Sciatic nerve (tissue), 2 donors: Measurements from ENCODE around the gene ARAP3. TPM values are rescaled to one million over a fixed set of nuclear protein-coding genes. Genes with fewer than 3 reads are reported as not detected.

Experiments
- ATAC-seq: fragments of 200-7000 bp; cut with Tn5 transposase; one replicate; pipeline ENCODE4 v1.9.1; 2020; ENCODE audit warnings: mild to moderate bottlenecking, moderate library complexity
- DNase-seq: peaks from one replicate; pipeline ENCODE4 v3.0.0-alpha.2; 2020; ENCODE audit warnings: low spot score
- intact Hi-C: fragments of 100-400 bp; cut with DNase I; formaldehyde crosslinking; loops from one replicate; pipeline ENCODE4 v1.14.2; 2022
- total RNA-seq: library from RNA; stranded (reverse); fragmentation: NEBNext Ultra II Directional; extraction: Animal tissue kit (Norgen Biotek cat#: 25700); gene quantifications from one replicate; pipeline ENCODE4 v1.2.1, GENCODE V29; 2021
- donor health status: DM: no; HTN: no; CAD: no.
- donor health status: DM: no; HTN: no; CAD: no.

ARAP3 gene
- total RNA-seq, 1 donor from 2014 or later = 22.4 TPM

DNA sequence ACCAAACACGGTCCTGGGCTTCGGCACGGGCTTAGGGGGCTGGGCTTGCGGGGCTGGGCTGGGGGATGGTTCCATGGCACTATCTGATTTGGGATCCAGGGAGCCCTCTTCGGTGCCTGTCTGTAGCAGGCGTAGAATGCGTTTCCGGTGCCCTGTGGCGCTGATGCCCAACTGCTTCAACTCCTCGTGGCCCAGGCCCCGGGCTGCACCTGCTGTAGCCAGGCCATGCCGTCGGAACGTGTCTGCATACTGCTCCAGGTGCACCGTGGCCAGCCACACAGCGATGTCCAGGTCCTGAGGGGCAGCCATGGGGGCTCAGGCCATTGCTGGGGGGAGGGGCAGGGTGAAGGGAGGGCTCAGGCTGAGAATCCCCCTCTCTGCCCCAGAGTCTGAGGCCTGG is 1.9 kb downstream of the ARAP3 start:
- ATAC-seq (no peak), DNase-seq (no peak)
- intact Hi-C loops = no loop called here

DNA sequence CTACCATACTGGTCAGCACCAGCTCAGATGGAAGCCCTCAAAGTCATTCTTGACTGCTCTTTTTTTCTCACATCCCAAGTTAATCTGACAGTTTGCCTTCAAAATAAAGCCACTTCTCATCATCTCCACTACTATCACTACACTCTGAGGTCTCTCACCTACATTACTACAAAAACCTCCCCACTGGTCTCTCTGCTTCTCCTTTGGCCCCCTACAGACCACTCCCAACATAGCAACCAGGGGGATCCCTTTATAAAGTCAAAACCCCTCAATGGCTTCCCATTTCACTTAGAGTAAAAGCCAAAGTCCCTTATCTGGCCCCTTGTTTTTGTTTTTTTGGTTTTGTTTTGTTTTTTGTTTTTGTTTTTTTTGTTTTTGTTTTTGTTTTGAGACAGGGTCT is 4.6 kb downstream of the ARAP3 start:
- intact Hi-C loops = no loop called here
- DNase-seq (no peak), ATAC-seq (no peak)

GRCh38 chr5:141675672-141676071 is 6.4 kb downstream of the ARAP3 start:
- ATAC-seq = no peak
- intact Hi-C loops = no loop called here
- no peak for DNase-seq

DNA sequence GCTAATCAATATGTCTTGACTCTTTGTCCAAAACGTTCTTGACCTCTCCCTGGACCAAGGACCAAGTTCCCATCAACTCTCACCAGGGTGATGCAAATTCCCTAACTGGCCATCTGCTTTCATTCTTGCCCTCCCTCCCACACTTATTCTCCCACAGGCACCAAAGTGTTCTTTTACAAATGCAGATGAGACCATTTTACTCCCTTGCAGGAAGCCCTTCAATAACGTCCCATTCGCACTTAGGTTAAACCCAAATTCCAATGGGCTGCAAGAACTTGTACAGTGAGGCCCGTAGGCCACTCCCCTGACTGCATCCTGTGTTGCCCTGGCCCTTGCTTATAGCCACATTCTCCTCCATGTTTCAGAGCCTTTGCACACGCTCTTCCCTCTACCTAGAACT is 7.3 kb downstream of the ARAP3 start:
- ATAC-seq (no peak), DNase-seq (no peak)
- intact Hi-C loops = no loop called here

GRCh38 chr5:141672841-141673813 is 8.9 kb downstream of the ARAP3 start:
- intact Hi-C loops = no loop called here
- ATAC-seq = no peak
- DNase-seq = no peak

DNA sequence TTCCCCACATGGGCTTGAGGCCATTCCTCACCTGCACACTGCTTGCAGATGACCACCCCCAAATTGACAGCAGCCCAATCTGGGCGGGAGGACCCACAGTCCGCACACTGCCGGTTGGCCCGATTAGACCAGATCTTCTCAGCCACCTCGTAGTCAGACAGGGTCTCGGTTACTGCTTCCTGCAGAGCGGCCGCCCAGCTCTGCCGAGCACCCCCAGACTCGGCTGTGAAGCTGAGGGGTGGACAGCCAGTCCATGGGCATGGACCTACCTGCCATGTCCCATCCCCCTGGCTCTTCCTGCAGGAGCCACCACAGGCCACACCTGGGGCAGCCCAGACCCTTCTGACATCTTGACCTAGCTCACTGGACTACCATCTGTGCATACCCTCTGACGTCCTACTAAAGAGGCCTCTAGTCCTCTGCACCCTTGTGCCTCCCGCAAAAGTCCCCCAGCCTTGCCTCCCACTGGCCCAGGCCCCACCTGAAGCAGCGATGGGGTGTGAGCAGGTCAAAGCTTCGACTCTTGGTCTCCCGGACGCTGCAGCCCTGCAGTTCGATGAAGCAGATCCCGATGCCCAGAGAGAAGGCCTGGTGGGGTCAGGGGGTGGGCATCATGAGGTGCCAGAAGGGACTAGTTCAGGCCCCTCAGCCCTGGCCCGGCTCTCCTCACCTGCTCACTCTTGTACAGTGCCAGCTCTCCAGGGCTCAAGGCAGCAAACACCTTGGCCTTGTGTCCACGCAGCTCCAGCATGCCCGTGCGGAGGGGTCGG is 9.8 kb downstream of the ARAP3 start:
- ATAC-seq (no peak), DNase-seq (no peak)
- intact Hi-C loops = no loop called here

GRCh38 chr5:141669520-141669919 is 12.5 kb downstream of the ARAP3 start:
- no peak for ATAC-seq
- DNase-seq = no peak
- intact Hi-C loops = no loop called here

- intact Hi-C loops = no loop called here
- DNase-seq (no peak), ATAC-seq (no peak)
Measured at GRCh38 chr5:141668601-141669265, 13.3 kb downstream of the ARAP3 start.

- ATAC-seq (no peak), DNase-seq (no peak)
- intact Hi-C loops = no loop called here
Measured at GRCh38 chr5:141665995-141666940, 15.8 kb downstream of the ARAP3 start.

GRCh38 chr5:141664733-141665461 is 17.1 kb downstream of the ARAP3 start:
- ATAC-seq (peak; percentile 83), DNase-seq (peak; percentile 85)
- intact Hi-C loops = loop anchor here (1.0 kb wide), 1 partner anchor 21 kb away; no protein-coding TSS in a partner anchor

DNA sequence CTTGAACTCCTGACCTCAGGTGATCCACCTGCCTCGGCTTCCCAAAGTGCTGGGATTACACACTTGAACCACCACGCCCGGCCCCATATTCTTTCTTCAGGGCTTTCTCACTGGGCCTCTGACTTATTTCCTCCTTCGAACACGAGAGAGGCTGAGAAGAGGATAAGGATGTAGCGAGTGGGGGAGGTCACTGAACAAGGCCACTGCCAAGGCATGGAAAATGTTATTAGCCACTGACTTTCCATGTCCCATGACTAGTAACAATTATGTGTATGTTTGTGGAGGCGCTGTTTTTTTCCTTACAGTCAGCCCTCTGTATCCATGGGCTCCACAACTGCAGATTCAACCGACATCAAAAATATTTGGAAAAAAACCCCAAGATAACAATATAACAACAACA is 18.5 kb downstream of the ARAP3 start:
- DNase-seq = no peak
- ATAC-seq = no peak
- intact Hi-C loops = no loop called here

DNA sequence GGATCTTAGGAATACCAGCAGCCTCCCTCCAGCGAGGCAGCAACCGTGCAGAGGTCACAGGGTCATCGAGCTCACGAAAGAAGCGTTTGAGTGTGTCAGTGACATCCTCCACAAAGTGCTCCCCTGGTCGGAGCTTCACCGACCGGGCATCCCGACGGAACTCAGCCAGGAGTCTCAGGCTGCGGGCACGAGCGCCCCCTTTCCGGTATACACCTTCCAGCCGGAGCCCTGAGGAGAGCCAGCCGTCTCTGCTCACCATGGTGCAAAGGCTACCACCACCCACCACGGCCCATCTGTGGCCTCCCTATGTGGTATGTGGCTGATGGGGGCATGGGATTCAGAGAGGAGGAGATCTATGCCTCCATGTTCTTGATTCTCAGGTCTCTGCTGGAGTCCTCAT is 20.0 kb downstream of the ARAP3 start:
- no peak for ATAC-seq
- intact Hi-C loops = no loop called here
- no peak for DNase-seq

DNA sequence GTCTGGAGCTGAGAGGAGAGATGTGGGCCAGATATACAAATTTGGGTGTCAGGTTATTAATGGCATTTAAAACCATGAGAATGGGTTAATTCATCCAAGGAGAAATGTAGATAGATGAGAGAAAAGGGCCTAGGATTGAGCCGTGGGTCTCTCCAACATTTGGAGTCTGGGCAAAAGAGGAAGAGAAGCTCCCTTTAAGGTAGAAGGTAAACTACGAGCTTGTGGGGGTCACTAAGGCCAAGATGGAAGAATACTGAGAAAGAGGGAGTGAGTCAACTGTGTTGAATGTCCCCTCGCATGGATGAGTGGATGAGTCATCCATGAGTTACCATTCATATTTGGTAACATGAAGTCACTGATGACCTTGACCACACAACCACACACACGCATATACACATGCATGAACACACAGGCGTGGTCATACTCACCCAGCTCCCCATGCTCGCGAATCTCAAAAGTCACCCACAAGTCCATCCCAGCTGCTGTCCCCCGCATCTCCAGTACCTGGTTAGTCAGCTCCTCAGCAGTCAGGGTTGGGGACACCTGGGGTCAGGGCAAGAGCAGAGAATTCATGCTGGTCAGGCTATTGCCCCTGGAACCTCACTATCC is 24.0 kb downstream of the ARAP3 start:
- intact Hi-C loops = no loop called here
- ATAC-seq (no peak), DNase-seq (no peak)

- ATAC-seq (no peak), DNase-seq (no peak)
- intact Hi-C loops = no loop called here
Measured at GRCh38 chr5:141657404-141657803, 24.6 kb downstream of the ARAP3 start.

DNA sequence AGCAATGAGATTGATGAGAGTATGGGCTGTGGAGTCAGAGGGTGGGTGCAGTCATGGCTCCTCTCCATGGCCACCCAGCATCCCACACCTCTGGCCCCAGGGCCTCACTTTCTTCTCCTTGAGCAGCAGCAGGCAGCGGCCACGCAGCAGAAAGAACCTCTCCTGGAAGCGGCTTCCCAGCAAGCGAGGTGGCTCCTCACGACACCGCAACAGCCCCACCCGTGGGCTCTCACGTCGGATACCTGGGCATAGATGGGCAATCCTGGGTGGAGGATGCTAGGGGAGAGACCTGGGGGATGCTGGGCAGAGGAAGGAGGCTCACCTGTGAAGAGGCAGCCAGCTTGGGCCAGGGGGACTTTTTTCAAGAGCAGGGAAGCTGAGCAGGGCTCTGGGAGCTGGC is 25.6 kb downstream of the ARAP3 start:
- ATAC-seq (no peak), DNase-seq (no peak)
- intact Hi-C loops = no loop called here

GRCh38 chr5:141655020-141655419 is 27.0 kb downstream of the ARAP3 start:
- DNase-seq (no peak), ATAC-seq (no peak)
- intact Hi-C loops = no loop called here

- intact Hi-C loops = no loop called here
- ATAC-seq = no peak
Measured at GRCh38 chr5:141654298-141654697, 27.7 kb downstream of the ARAP3 start.

DNA sequence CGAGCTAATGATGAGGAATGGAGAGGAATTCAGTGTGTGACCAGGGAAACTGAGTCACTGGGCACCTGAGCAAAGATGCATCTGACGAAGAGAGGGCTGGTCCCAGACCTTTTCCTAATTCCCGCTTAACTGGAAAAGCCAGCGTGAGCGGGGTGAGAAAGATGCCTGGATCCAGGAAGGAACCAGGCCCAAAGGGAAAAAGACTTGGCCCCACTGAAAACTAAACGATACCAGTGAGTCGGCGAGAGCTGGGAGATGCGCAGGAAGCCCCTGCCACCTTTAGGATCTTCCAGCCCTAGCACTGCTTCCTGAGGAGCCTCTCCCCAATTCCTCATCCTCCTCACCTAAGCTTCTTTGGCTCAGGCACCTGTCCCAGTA is 30.3 kb downstream of the ARAP3 start:
- intact Hi-C loops = no loop called here
- DNase-seq = no peak
- no peak for ATAC-seq

More at GRCh38 chr5:141654298-141654697, 27.7 kb downstream of the ARAP3 start:
- no peak for DNase-seq
